Astrocyte (in vitro differentiated cells and primary cell): ENCODE measurements around the gene ARHGAP44.

Experiments used
- EZH2 ChIP-seq: IDR thresholded peaks from 2 replicates; pipeline ENCODE4 v1.6.1; 2012; ENCODE audit warnings: mild to moderate bottlenecking, low read length, inconsistent platforms; ENCODE audit not compliant: insufficient read depth
- TF ChIP-seq, protein P1 (sequence below): IDR thresholded peaks from 2 replicates; pipeline ENCODE4 v1.5.1; 2011; ENCODE audit warnings: low read depth, mild to moderate bottlenecking, inconsistent platforms, low read length, moderate library complexity; ENCODE audit not compliant: insufficient read depth

DNA sequence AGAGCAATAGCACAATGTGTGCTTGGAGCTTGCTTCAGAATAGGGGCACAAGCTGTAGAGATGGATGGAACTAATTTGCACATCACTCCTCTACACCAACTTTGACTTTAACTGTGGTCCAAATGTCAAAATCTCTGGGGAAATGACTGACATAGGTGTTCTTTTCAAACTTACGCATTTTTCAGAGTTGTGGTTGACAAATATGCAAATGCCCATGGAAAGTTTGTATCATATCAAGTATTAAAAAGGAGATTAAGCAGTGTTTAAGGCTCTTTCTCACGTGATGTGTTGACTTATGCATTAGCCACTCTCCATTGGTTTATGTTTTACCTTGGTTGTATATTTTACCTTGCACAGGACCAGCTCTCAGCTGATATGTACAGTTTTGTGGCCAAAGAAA is 151.4 kb downstream of the ARHGAP44 start:
- TF ChIP-seq, protein P1, sequence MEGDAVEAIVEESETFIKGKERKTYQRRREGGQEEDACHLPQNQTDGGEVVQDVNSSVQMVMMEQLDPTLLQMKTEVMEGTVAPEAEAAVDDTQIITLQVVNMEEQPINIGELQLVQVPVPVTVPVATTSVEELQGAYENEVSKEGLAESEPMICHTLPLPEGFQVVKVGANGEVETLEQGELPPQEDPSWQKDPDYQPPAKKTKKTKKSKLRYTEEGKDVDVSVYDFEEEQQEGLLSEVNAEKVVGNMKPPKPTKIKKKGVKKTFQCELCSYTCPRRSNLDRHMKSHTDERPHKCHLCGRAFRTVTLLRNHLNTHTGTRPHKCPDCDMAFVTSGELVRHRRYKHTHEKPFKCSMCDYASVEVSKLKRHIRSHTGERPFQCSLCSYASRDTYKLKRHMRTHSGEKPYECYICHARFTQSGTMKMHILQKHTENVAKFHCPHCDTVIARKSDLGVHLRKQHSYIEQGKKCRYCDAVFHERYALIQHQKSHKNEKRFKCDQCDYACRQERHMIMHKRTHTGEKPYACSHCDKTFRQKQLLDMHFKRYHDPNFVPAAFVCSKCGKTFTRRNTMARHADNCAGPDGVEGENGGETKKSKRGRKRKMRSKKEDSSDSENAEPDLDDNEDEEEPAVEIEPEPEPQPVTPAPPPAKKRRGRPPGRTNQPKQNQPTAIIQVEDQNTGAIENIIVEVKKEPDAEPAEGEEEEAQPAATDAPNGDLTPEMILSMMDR = no peak
- no peak for TF ChIP-seq EZH2
